Posterior cingulate gyrus (tissue), 11 donors: Measurements from ENCODE around the gene TMEM245.
"Not testable (repeated sequence)": the region's sequence is repeated elsewhere in the genome, so short reads cannot be mapped to it uniquely, and the experiment has no call there.

Experiments
- DNase-seq, 10 donors: peaks; one replicate each; pipeline versions ENCODE4 v3.0.0 to v3.0.0-alpha.2; 2020 to 2021; ENCODE audit warnings: mixed read lengths in 3 of 10
- intact Hi-C: fragments of 100-400 bp; cut with DNase I; formaldehyde crosslinking; loops from one replicate; pipeline ENCODE4 v1.15.1; 2023

TMEM245 gene

DNA sequence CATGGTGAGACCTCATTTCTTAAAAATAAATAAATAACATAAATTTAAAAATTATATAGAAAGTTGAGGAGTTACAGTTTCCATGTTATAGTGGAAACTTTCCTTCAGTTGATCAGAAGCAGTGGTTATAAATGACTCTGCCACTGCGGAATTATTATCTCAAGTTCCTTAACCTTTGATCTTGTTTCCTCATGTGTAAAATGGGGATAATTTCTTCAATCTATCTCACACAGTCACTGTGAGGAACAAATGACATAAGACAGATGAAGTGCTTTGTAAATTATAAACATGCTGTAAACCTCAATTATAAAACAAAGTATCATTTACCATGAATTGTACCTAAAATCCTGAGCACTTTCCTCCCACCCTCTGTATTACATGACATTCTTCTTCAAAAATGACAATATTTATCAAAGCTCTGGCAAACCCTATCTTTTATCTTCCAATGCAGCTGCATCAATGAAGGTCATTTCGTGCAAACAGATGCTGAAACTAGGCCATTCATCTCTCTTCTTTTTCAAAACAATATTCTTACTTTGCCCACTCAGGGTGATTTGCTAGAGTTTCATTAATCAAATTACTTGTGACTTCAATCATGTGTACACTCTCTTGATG, 46.8 kb downstream of the TMEM245 start:
- no peak for DNase-seq

DNA sequence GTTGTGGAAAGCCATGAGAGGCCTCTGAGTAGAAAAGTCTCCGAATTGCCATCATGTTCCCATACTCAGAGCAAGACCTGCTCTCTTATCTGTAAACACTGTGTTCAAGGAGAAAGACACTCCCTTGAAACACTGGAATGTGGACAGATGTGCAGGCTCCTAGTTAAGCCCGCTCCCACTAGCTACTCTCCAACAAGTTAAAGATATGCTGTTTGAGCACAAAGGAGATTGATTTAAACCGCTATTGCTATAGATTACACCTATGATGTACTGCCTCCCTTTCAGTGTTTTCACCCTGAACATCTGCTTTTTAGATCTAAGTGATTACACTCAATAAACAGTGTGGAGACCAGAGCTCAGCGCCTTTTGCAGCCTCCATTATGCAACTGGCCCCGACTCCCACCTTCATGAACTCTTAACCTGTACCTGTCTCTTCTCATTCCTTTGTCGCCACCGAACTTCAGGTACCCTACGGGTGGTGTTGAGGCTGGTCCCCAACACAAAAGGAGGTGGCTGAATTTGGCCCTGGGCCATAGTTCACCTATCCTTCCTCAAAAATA, 47.5 kb downstream of the TMEM245 start:
- DNase-seq: no peak
- intact Hi-C loops: no loop called here

More for the DNA sequence above, 46.8 kb downstream of the TMEM245 start:
- intact Hi-C loops: no loop called here

DNA sequence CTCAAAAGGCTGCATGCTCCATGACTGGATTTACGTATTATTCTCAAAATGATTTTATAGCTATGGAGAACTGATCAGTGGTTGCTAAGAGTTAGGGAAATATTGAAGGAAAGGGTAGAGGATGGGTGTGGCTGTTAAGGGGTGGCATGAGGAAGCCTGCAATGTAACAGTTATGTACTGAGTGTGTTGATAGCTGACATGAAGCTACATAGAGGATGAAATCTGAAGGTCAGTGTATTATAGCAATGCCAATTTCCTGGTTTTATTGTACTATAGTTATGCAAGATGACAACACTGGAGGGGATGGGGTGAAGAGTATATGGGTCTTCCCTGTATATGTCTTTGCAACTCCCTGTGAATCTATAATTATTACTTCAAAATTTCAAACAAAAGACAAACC, 51.0 kb downstream of the TMEM245 start:
- DNase-seq: no peak
- intact Hi-C loops: no loop called here

DNA sequence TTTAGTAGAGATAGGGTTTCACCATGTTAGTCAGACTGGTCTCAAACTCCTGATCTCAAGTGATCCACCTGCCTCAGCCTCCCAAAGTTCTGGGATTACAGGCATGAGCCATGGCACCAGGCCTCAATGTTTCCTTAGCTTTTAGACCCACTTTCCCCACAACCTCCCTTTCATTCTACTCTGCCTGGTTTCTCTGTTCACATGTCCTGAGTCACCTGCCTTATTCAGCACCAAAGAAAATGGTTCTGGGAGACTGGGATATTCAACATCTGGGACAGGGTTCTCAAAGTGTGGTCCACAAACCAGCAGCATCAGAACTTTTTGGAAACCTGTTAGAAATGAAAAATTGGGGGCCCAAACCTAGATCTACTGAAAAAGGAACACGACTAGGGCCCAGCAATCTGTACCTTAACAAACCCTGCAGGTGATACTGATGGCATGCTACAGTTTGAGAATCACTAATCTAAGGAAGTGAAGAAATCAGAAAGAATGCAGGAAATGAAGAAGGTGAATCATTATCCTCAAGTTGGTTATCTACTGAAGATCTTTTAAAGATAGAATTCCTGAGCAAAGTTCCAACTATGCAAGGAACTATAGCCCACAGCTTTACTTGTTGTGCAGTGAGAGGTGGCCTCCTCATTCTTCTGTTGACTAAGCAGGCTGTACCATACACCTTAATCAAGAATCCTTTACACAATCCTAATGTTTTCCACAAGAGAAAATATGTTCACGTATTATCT, 54.6 kb downstream of the TMEM245 start:
- intact Hi-C loops: no loop called here
- no peak for DNase-seq

DNA sequence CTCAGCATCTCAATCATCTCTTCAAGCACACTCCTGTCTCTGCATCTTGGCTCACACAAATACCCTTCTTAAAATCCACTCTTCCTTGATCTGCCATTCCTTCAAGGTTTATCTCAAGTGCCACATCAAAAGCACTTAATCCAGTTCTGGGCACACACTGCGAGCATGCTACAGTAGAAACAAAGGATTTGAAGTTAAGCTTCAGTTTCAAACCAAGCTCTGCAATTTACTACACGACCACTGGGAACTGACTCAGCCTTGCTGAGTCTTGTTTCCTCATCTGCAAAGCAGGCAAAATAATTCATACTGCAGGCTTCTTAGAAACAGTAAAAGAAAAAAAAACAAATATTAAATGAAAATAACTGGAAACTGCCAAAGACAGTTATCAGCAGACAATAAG, 56.0 kb downstream of the TMEM245 start:
- no peak for DNase-seq
- intact Hi-C loops: no loop called here

DNA sequence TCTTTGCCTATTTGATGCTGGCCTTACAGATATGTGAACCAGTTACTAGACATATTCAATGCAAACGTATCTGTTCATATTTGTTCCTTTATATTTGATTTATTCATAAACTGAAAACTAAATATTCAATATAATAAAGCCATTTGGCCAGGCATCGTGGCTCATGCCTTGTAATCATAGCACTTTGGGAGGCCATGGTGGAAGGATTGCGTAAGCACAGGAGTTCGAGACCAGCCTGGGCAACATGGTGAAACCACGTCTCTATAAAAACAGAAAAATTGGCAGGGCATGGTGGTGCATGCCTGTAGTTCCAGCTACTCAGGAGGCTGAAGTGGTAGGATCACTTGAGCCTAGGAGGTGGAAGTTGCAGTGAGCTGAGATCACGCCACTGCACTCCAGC, 57.2 kb downstream of the TMEM245 start:
- DNase-seq: no peak
- intact Hi-C loops: no loop called here

DNA sequence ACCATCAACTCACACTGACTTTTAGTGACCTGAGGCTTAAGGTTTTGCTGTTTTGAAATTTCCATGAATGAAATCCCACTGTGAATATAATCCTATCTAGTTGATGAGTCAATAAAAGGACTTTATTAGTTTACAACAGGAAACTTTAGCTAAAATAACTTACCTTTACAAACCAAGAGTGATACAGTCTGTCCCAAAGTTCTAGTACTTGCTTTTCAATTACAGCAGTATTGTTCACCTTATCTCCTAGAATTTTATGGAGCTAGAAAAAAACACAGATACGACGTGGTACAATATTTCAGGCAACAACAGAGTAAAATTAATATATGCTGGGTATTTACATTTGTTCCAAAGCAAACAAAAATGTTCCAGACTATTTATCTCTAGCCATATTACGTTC, 59.6 kb downstream of the TMEM245 start:
- intact Hi-C loops: no loop called here
- DNase-seq: no peak

DNA sequence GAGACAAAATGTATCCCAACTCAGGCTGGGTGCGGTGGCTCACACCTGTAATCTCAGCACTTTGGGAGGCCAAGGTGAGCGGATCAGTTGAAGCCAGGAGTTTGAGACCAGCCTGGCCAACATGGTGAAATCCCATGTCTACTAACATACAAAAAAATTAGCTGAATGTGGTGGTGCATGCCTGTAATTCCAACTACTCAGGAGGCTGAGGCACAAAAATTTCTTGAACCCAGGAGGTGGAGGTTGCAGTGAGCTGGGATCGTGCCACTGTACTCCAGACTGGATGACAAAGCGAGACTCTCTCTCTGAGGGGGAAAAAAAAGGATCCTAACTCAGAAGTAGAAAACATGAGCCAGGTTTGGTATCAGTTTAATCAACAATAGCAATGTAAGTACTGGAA, 66.6 kb downstream of the TMEM245 start:
- DNase-seq, intact Hi-C loops: not testable (repeated sequence)

DNA sequence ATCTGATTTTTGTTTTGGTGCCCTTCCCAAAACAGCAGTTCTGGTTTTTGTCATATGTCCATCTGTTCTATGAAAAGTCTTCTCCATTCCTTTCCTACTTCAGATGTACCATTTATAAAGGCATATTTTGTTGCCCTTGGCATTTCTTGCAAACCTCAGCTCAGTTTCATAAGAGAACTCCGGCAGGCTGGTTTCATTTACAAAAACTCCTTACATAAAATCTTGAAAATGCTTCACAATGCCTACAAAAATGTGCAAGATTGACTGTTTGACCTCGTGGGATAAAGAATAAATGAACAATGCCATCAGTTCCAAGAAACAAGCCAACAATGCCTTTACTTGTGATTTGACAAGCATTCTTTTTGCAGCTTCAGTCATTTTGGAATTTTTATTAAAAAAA, 67.3 kb downstream of the TMEM245 start:
- intact Hi-C loops: no loop called here
- DNase-seq: no peak

DNA sequence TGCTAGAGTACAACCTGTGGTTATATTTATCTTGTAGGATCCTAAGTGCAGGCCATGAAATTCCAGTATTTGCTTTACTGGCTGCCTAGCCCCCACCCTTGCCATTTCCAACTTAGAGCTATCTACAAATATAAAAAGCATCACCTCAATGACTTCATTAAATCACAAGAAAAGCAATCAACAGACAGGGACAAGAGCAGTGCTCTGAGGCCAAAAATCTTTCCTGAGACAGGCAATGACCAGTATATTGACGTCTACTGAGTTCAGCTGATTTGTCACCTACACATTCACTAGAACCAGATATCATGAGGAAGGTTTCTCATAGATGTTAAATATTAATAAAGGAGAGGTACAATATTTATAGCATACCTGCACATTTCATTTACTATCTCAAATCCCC, 68.0 kb downstream of the TMEM245 start:
- DNase-seq: no peak
- intact Hi-C loops: no loop called here

DNA sequence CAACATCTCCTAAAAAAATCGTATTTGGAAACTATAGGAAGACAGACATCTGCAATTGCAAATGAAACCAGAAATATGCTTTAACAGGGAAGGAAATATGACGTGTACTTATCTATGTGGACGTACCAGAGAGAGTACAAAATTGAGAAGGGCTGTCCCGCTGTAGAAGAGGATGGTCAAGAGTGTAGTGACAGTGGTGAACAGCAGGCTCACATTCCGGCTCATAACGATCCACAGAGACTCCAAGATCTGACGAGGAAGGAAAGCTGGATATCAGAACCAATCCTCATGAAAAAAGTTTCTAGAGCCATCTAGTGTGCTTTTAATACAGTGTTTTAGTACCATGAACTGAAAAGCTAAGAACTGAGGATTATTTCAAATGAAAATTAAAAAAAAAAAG, 69.3 kb downstream of the TMEM245 start:
- DNase-seq: no peak
- intact Hi-C loops: no loop called here

DNA sequence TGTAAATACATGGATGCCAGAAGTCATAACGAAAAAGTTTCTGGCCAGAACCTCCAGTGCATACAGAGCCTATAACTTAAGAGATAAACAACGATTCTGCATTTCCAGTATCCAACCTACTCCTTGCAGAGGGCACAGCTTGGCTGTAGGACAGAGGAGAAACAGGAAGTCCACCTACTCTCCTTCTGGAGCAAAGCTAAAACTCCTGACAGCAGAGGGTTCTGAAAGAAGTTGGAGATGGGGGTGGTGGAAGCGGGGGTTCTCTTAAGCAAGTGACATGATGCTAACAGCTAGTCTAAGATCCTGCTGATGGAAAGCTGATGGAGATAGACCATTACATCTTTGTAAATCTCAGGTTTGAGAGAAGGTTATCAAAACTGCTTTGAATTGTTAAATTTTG, 70.9 kb downstream of the TMEM245 start:
- peak in 3 of 10 donors; percentile 8 to 30 (median 22) for DNase-seq
- intact Hi-C loops: no loop called here

DNA sequence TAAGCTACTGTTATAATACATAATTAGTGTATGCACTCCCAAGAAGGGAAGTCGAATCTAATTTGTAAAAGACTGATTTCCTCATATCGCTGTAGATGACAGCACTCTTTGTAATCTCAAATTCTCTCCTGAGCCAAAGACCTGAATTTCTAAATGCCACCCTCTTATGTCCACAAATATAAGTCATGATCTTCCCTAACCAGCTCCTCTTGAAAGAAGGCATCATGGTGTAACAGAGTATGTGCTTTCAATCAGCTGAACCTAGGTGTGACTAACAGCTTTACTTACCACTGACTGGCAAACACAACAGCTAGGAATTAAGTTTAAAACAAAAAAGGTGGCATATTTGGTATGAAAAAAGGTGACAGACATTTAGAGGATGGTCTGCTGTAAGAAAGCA, 72.5 kb downstream of the TMEM245 start:
- DNase-seq: no peak
- intact Hi-C loops: no loop called here

DNA sequence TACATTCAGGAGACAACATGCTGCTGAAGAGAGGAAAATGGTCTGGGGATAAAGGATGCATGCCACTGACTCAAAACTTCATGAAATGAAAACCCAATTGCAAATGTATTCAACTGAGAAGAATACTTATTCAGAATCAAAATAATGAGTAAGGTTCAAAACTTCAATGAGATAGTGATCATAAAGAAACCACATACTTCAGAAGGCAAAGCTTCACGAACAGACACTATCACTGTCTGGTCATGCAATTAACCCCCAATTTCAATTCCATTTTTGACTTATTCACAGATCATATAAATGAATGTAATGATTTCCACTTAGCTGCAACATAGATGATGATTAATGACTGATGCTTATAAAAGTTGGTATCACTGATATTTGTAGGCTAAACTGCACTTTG, 73.4 kb downstream of the TMEM245 start:
- intact Hi-C loops: no loop called here
- no peak for DNase-seq

DNA sequence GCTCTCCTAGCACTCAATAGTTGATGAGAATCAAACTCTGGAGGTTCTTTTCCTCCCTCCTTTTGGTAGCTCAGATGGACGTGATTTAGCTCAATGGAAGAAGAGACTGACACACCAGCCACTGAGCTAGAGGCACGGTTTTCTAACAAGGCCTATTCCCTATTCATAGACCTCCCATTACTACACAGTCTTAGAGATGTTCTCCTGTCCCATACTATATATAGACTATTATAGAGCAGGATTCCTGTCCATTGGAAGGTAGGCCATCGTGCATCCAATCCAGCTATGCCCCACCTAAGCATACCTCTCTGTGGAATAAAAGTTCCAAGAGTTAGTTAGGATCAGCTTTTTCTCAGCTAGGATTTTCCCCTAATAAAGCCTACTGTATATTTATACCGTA, 76.2 kb downstream of the TMEM245 start:
- intact Hi-C loops: no loop called here
- no peak for DNase-seq

DNA sequence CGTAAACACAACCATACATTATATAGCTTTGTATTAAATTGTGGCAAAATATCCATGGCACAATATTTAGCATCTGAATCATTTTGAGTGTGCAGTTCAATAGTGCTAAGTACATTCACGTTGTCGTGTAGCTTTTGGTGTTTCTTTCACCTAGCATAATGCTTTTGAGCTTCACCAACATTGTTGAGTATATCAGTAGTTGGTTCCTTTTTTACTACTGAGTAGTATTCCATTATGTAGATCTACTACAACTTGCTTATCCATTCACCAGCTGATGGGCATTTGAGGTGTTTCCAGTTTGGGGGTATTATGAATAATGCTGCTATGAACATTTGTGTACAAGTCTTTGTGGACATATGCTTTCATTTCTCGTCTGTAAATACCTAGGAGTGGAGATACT, 79.2 kb downstream of the TMEM245 start:
- intact Hi-C loops: no loop called here
- no peak for DNase-seq

DNA sequence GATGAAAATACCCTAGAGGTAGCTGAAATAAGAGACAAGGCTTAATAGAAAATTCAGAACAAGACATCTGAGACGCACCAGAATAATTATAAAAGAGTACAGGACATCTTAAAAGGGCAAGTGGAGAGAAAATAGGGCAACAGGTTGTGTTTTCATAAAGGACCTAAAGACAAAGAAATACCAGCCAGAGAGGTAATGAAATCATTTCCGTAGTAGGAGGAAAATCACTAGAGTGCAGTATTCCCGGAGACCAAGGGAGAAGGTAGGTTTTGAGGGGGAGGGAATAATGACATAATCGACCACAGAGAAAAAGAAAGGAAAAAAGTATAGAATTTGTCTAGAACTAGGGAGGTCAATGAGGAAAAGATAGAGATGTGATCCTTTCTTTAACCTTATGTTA, 80.2 kb downstream of the TMEM245 start:
- intact Hi-C loops: no loop called here
- DNase-seq: no peak

DNA sequence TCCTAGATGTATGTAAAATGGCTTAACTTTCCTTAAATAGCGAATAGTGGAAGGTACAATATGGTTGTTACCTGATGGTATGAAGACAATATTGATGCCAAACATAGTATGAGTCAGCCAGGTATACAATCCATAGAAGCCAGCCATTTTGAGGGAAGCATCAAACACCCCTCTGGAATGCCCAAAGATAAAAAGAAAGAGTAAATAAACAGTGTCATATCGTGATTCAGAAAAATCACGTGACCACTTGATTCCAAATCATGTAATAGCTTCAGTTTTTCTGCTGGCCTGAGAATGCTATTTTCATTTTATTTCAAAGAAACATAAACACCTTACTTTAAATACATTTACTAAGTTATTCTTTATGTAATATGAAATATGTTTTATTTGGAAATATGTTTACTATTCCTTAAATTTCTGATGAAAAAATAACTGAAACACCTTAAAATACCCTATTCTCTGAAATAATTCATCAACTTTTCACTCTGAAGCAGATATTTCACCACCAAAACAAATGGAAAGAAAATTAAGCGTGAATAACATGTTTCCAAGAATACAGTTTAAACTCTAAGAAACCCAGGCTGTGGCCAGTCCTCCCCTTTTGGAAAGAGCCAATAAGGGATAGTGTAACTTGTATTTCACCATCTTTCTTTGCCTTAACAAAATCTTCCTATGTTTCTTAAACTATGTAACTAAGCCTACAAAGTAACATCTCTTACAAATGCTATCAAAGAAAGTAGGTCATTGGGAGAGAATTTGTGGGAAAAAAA, 81.6 kb downstream of the TMEM245 start:
- DNase-seq: no peak
- intact Hi-C loops: no loop called here

DNA sequence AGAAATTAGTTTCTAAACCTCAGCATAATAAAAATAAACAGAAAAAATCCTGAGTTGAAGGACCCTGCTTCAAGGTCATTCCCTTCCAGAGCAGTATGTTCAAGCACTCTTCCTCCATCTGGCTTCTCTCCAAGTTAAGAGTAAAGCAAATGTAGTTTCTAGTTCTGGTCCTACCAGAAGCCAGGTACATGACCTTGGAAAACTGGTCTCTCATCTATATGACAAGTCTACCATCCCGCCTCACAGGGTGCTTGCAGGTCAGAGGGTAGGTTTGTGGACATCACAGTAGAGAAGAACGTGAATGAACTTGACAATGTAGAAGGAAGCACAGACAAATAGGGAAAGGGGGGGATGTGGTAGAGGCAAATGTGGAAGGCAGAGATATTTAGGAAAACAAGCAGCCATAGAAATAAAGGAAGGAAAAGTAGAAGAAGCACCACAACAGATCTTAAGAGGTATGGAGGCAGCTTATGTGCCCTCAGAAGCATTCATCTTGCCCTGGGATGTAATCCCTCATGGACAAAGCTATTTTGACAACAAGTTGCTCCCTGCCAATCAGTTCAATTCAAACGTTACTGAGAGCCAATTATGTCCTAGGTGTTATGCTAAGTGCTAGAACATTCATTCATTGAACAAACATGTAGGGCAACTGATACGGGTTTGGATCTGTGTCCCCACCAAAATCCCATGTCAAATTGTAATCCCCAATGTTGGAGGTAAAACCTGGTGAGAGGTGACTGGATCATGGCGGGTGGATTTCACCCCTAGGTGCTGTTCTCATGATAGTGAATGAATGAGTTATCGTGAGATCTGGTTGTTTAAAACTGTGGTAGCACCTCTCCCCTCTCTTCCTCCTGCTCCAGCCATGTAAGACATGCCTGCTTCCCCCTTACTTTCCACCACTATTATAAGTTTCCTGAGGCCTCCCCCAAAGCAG, 82.7 kb downstream of the TMEM245 start:
- intact Hi-C loops: no loop called here
- DNase-seq: no peak

DNA sequence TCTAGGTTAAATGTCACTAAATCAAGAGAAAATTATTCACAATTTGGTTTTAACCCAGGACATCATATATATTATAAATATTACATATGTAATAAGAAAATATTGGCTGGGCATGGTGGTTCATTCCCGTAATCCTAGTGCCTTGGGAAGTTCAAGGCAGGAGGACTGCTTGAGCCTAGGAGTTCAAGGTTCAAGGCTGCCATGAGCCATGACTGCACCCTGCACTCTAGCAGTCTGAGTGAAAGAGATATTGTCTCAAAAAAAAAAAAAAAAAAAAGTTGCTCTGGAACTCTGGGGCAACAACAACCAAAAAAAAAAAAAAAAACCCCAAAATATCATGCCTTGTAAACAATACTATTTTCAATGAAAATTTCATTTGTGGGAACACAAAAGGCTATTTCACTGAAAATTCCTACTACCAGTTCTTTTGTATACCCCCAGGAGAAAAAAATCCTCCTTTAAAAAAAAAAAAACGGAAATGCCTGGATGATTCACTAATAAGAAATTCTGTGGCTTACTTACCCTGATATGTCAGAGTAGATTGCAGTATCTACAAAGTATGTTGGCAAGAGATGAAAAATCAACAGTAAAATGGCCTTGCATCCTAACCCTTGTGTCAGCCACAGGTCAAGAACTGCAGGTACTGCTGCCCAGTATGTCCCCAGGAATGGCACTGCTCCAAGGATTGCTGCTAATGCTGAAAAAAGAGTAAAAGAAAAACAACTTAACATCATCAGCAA, 83.9 kb downstream of the TMEM245 start:
- intact Hi-C loops: no loop called here
- DNase-seq: no peak
